Immature natural killer cell (primary cell): Measurements from ENCODE around the gene TRIM62. TPM values are rescaled to one million over a fixed set of nuclear protein-coding genes. Genes with fewer than 3 reads are reported as not detected.
A peak's percentile ranks its signal among the peaks of the same experiment; 100 is the strongest.
"Not testable (repeated sequence)": the region's sequence is repeated elsewhere in the genome, so short reads cannot be mapped to it uniquely, and the experiment has no call there.

ENCODE experiments used
- DNase-seq, 3 donors: peaks; one replicate each; pipeline ENCODE4 v3.0.0; 2022; ENCODE audit warnings: mixed read lengths in 1 of 3
- H3K27ac Mint-ChIP-seq, 6 donors: one replicate each; pipeline ENCODE4 v1.8.0; 2020; ENCODE audit warnings: mixed read lengths in 6 of 6, mild to moderate bottlenecking in 5 of 6, inconsistent platforms in 4 of 6, moderate library complexity in 3 of 6
- H3K27me3 Mint-ChIP-seq, 3 donors: one replicate each; pipeline ENCODE4 v1.8.0; 2020 to 2021; ENCODE audit warnings: low read depth in 3 of 3, mild to moderate bottlenecking in 3 of 3, mixed read lengths in 3 of 3, moderate library complexity in 3 of 3, inconsistent platforms in 1 of 3
- H3K36me3 Mint-ChIP-seq, 3 donors: one replicate each; pipeline ENCODE4 v1.8.0; 2020; ENCODE audit warnings: mixed read lengths in 3 of 3, inconsistent platforms in 2 of 3, mild to moderate bottlenecking in 2 of 3
- H3K4me1 Mint-ChIP-seq, 2 donors: one replicate each; pipeline ENCODE4 v1.8.0; 2020; ENCODE audit warnings: inconsistent platforms in 2 of 2, mild to moderate bottlenecking in 2 of 2, mixed read lengths in 2 of 2, moderate library complexity in 1 of 2
- H3K4me3 Mint-ChIP-seq, 5 donors: one replicate each; pipeline ENCODE4 v1.8.0; 2020; ENCODE audit warnings: mild to moderate bottlenecking in 5 of 5, mixed read lengths in 5 of 5, inconsistent platforms in 3 of 5, moderate library complexity in 3 of 5
- H3K9me3 Mint-ChIP-seq, 6 donors: one replicate each; pipeline ENCODE4 v1.8.0; 2020; ENCODE audit warnings: mild to moderate bottlenecking in 6 of 6, mixed read lengths in 6 of 6, inconsistent platforms in 4 of 6, moderate library complexity in 3 of 6
- polyA plus RNA-seq, 3 donors: library from polyadenylated mRNA; unstranded; fragments of 300-500 nt; fragmentation: Illumina TruSeq; gene quantifications; one replicate each; pipeline ENCODE4 v1.2.3, GENCODE V29; 2021

Gene TRIM62
- polyA plus RNA-seq, 3 donors from 2014 or later = 2.5 to 8.0 TPM; not detected in 1

GRCh38 chr1:33117440-33118085, 64.3 kb downstream of the TRIM62 start:
- Mint-ChIP-seq H3K27me3 (peaks cover 1 to 4% (median 2%) of the 10 kb centered on the region in 3 donors), H3K4me3 (no peak overlapping the region), H3K27ac (no peak overlapping the region), H3K36me3 (peaks cover 0 to 3% (median 3%) of the 10 kb centered on the region in 3 donors), H3K4me1 (no peaks in the 10 kb centered on the region), H3K9me3 (no peaks in the 10 kb centered on the region)
- no peak for DNase-seq

DNA sequence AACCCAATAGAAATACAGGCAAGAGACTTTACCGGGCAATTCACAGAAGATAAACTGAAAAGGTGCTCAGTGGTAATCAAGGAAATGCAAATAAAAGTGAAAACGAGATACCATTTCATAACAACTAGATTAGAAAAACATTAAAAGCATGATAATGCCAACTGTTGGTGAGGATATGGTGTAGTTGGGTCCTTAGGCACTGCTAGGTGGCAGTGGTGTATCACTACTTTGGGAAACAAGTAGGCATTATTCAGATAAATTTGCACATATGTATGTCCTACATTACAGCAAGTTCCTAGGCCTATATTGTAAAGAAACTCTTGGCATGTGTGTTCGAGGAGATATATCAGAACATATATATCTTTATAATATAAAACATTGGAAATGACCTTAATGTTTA, 69.9 kb downstream of the TRIM62 start:
- H3K27ac Mint-ChIP-seq = no peak overlapping the region
- no peaks in the 10 kb centered on the region for H3K4me1 Mint-ChIP-seq
- H3K27me3 Mint-ChIP-seq = peaks cover 2 to 5% (median 2%) of the 10 kb centered on the region in 3 donors
- DNase-seq = no peak
- H3K9me3 Mint-ChIP-seq = peaks cover 0 to 3% (median 0%) of the 10 kb centered on the region in 6 donors
- H3K4me3 Mint-ChIP-seq = no peak overlapping the region
- peaks cover 0 to 9% (median 7%) of the 10 kb centered on the region in 3 donors for H3K36me3 Mint-ChIP-seq

DNA sequence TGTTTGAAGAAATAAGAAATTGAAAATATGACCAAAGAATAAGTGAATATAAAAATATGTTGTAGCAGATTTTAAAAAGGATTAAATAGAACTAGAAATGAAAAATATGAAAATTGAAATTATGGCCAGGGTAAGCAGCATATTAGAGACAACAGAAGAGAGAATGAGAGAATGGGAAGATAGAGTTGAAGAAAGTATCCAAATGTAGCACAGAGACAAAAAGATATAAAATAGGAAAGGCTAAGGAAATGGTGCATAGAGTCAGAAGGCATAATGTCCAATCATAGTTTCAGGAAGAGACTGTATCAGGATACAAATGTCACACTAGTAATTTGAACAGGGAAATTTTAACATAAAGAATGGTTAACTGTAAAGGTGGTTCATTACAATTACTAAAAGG, 71.4 kb downstream of the TRIM62 start:
- no peak overlapping the region for H3K4me3 Mint-ChIP-seq
- H3K4me1 Mint-ChIP-seq = no peaks in the 10 kb centered on the region
- H3K27ac Mint-ChIP-seq = peak overlapping the region in 1 of 6 donors; percentile 47
- no peak for DNase-seq
- H3K27me3 Mint-ChIP-seq = peaks cover 0 to 9% (median 0%) of the 10 kb centered on the region in 3 donors
- H3K36me3 Mint-ChIP-seq = peaks cover 0 to 17% (median 6%) of the 10 kb centered on the region in 3 donors
- H3K9me3 Mint-ChIP-seq = peaks cover 0 to 3% (median 0%) of the 10 kb centered on the region in 6 donors

DNA sequence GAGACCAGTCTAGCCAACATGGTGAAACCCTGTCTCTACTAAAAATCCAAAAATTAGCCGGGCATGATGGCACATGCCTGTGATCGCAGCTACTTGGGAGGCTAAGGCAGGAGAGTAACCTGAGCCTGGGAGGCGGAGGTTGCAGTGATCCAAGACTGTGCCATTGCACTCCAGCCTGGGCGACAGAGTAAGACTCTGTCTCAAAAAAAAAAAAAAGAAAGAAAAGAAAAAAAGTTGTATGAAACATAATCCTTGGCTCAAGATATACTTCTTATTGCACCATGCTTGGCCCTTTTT, 81.8 kb downstream of the TRIM62 start:
- H3K36me3 Mint-ChIP-seq = peaks cover 0 to 13% (median 0%) of the 10 kb centered on the region in 3 donors

GRCh38 chr1:33099290-33100118, 82.3 kb downstream of the TRIM62 start:
- Mint-ChIP-seq H3K27me3 (peaks cover 0 to 4% (median 4%) of the 10 kb centered on the region in 3 donors), H3K4me1 (peaks cover 76 to 82% of the 10 kb centered on the region in 2 donors), H3K4me3 (peak overlapping the region; percentile 84 to 94 (median 88)), H3K36me3 (peaks cover 0 to 13% (median 0%) of the 10 kb centered on the region in 3 donors), H3K27ac (peak overlapping the region; percentile 97 to 99 (median 98)), H3K9me3 (no peaks in the 10 kb centered on the region)
- peak; percentile 85 to 88 (median 87) for DNase-seq

More for the DNA sequence above, 81.8 kb downstream of the TRIM62 start:
- not testable (repeated sequence) for DNase-seq, H3K27me3 Mint-ChIP-seq, H3K9me3 Mint-ChIP-seq
- H3K4me1 Mint-ChIP-seq = peaks cover 72 to 76% of the 10 kb centered on the region in 2 donors
- H3K27ac Mint-ChIP-seq = peak overlapping the region; percentile 97 to 99 (median 98)
- H3K4me3 Mint-ChIP-seq = peak overlapping the region; percentile 84 to 94 (median 88)

- peaks cover 0 to 4% (median 4%) of the 10 kb centered on the region in 3 donors for H3K27me3 Mint-ChIP-seq
- peaks cover 0 to 11% (median 0%) of the 10 kb centered on the region in 3 donors for H3K36me3 Mint-ChIP-seq
- no peaks in the 10 kb centered on the region for H3K9me3 Mint-ChIP-seq
- H3K4me3 Mint-ChIP-seq = peak overlapping the region; percentile 84 to 94 (median 88)
- peaks cover 76 to 82% of the 10 kb centered on the region in 2 donors for H3K4me1 Mint-ChIP-seq
- peak overlapping the region; percentile 97 to 99 (median 98) for H3K27ac Mint-ChIP-seq
- peak; percentile 37 to 53 (median 42) for DNase-seq
These were observed 83.5 kb downstream of the TRIM62 start for GRCh38 chr1:33098371-33098770.

- Mint-ChIP-seq H3K9me3 (no peaks in the 10 kb centered on the region), H3K27me3 (peaks cover 0 to 4% (median 2%) of the 10 kb centered on the region in 3 donors), H3K27ac (peak overlapping the region; percentile 97 to 99 (median 98)), H3K4me3 (peak overlapping the region; percentile 84 to 94 (median 88)), H3K36me3 (peaks cover 0 to 5% (median 0%) of the 10 kb centered on the region in 3 donors), H3K4me1 (peaks cover 72 to 82% of the 10 kb centered on the region in 2 donors)
- DNase-seq = no peak
These were observed 84.1 kb downstream of the TRIM62 start for GRCh38 chr1:33097762-33098161.

DNA sequence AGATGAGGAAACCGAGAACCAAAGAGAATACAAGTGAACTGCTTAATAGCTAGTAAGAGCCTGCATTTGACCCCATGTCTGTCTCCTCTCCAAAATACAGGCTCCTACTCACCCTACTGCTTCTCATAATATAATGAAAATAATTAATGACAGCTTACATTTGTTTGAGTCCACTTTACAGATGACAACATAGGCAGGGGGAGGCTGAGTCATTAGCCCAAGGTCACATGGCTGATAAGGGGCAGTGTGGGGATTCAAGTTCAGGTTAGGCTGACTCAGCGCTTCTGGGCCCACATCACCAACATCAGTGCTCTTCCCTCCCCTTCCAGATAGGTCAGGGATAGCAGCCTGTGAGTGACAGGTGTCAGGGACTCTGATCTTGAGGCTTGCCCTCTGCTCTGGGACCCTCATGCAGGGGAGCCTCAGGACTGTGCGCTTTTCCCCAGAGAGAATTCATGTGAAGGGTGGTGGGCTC, 84.7 kb downstream of the TRIM62 start:
- Mint-ChIP-seq H3K27ac (peak overlapping the region in 5 of 6 donors; percentile 46 to 99 (median 97)), H3K27me3 (peaks cover 0 to 5% (median 2%) of the 10 kb centered on the region in 3 donors), H3K36me3 (no peaks in the 10 kb centered on the region), H3K9me3 (no peaks in the 10 kb centered on the region), H3K4me1 (peaks cover 66 to 76% of the 10 kb centered on the region in 2 donors), H3K4me3 (peak overlapping the region in 3 of 5 donors; percentile 3 to 94 (median 7))
- no peak for DNase-seq

GRCh38 chr1:33096363-33097005, 85.4 kb downstream of the TRIM62 start:
- peak overlapping the region; percentile 10 to 99 (median 60) for H3K27ac Mint-ChIP-seq
- no peak for DNase-seq
- peaks cover 61 to 69% of the 10 kb centered on the region in 2 donors for H3K4me1 Mint-ChIP-seq
- H3K27me3 Mint-ChIP-seq = peaks cover 0 to 5% (median 2%) of the 10 kb centered on the region in 3 donors
- H3K9me3 Mint-ChIP-seq = no peaks in the 10 kb centered on the region
- H3K4me3 Mint-ChIP-seq = peak overlapping the region in 2 of 5 donors; percentile 7 to 28
- H3K36me3 Mint-ChIP-seq = no peaks in the 10 kb centered on the region

Other genes starting within 250 kb of the TRIM62 start
- gene RNF19B, start 217.2 kb downstream of the TRIM62 start, polyA plus RNA-seq = 1 to 10 TPM; 1.0 to 3.2 (median 2.8) TPM
- gene AK2, start 145.2 kb downstream of the TRIM62 start, polyA plus RNA-seq = 100 to 1,000 TPM; 138 to 174 (median 143) TPM
- gene AZIN2, start 100.9 kb downstream of the TRIM62 start, polyA plus RNA-seq = 1 to 10 TPM; 1.6 to 2.9 (median 1.8) TPM
- gene ZNF362, start 74.4 kb upstream of the TRIM62 start, polyA plus RNA-seq = 10 to 100 TPM in 2 of 3 donors, 1 to 10 TPM in 1; 5.5 to 37.9 (median 16.2) TPM
- gene A3GALT2, start 139.1 kb upstream of the TRIM62 start, polyA plus RNA-seq = not detected
- 10 to 100 TPM; 16.1 to 28.7 (median 27.4) TPM for gene PHC2, start 249.1 kb upstream of the TRIM62 start, polyA plus RNA-seq